A549 (cell line): Measurements from ENCODE around the gene PODXL2. TPM values are rescaled to one million over a fixed set of nuclear protein-coding genes. Genes with fewer than 3 reads are reported as not detected.

ENCODE experiments used
- ATAC-seq, 2 experiments: fragments of 200-7000 bp in 1 of 2; fragments of >200 bp in 1 of 2; cut with Nextera tagmentation in 1 of 2; cut with Tn5 transposase in 1 of 2; 3 replicates each; pipeline versions ENCODE4 v1.8.0 to v1.9.1; 2018 to 2020; ENCODE audit warnings: mild to moderate bottlenecking in 1 of 2, moderate library complexity in 1 of 2
- CTCF ChIA-PET: fragments of 300-600 bp; sonication (Branson Sonifier 250); formaldehyde crosslinking; extraction: SDS; loops from one replicate; lab custom pipeline; 2021; ENCODE audit warnings: antibody characterized with exemption, inconsistent platforms; lab: Yijun Ruan, JAX
- POLR2A ChIA-PET: fragments of 350-600 bp; formaldehyde crosslinking; extraction: SDS; loops from one replicate; lab custom pipeline; 2021; ENCODE audit warnings: antibody characterized with exemption, inconsistent platforms; lab: Yijun Ruan, JAX
- DNase-seq, 2 experiments: peaks; one replicate each; pipeline versions ENCODE4 v3.0.0 to v3.0.0-alpha.2; 2011 to 2016; ENCODE audit warnings: low read depth in 1 of 2, low spot score in 1 of 2
- FAIRE-seq: peaks from 2 replicates; lab custom pipeline; 2011; peaks lifted over from hg19 to GRCh38; lab: Jason Lieb, UNC
- H3K27ac ChIP-seq, 2 experiments: fragments of >200 bp; sonication (Bioruptor Twin); formaldehyde crosslinking; 3 replicates each; pipeline ENCODE4 v1.5.1; 2016 to 2017
- H3K4me1 ChIP-seq: fragments of >200 bp; sonication (Bioruptor Twin); formaldehyde crosslinking; 3 replicates; pipeline ENCODE4 v1.6.1; 2016
- H3K4me2 ChIP-seq: fragments of >200 bp; sonication (Bioruptor Twin); formaldehyde crosslinking; 3 replicates; pipeline ENCODE4 v1.6.1; 2016
- H3K4me3 ChIP-seq: fragments of >200 bp; sonication (Bioruptor Twin); formaldehyde crosslinking; 3 replicates; pipeline ENCODE4 v1.5.1; 2016
- H3K9me3 ChIP-seq: fragments of >200 bp; sonication (Bioruptor Twin); formaldehyde crosslinking; 3 replicates; pipeline ENCODE4 v1.6.1; 2016
- CHD2 ChIP-seq: fragments of 150-350 bp; IDR thresholded peaks from 2 replicates; pipeline ENCODE4 v1.6.1; 2014; ENCODE audit warnings: low read length; ENCODE audit not compliant: partially characterized antibody
- EHF ChIP-seq: fragments of 250-450 bp; sonication (Bioruptor Pico); IDR thresholded peaks from 2 replicates; pipeline ENCODE4 v1.5.0; 2020; ENCODE audit warnings: mild to moderate bottlenecking
- EHMT2 ChIP-seq: fragments of 200-600 bp; sonication (generic); IDR thresholded peaks from 2 replicates; pipeline ENCODE4 v1.6.1; 2016; ENCODE audit warnings: antibody characterized with exemption, low read depth, mild to moderate bottlenecking, moderate library complexity
- EP300 ChIP-seq, 2 experiments: fragments of >200 bp; sonication (Bioruptor Twin); formaldehyde crosslinking; IDR thresholded peaks; 2 replicates in 1 of 2; 3 replicates in 1 of 2; pipeline ENCODE4 v1.6.1; 2016 to 2017
- ESRRA ChIP-seq: fragments of 150-350 bp; IDR thresholded peaks from 2 replicates; pipeline ENCODE4 v1.6.1; 2014; ENCODE audit warnings: mild to moderate bottlenecking, low read length, borderline replicate concordance
- FOSB ChIP-seq: fragments of 250-450 bp; sonication (Bioruptor Pico); IDR thresholded peaks from 2 replicates; pipeline ENCODE4 v1.5.0; 2020; ENCODE audit warnings: mild to moderate bottlenecking, moderate library complexity
- FOSL2 ChIP-seq, 2 experiments: fragments of 450-650 bp in 1 of 2; fragments of >200 bp in 1 of 2; sonication (Bioruptor Twin) in 1 of 2; formaldehyde crosslinking; IDR thresholded peaks; 2 replicates each; pipeline versions ENCODE4 v1.5.0 to v1.6.1; 2016 to 2020; ENCODE audit warnings: mild to moderate bottlenecking in 1 of 2, moderate library complexity in 1 of 2
- GATA3 ChIP-seq: IDR thresholded peaks from 2 replicates; pipeline ENCODE4 v1.6.1; 2012; ENCODE audit warnings: borderline replicate concordance
- HOXA7 ChIP-seq: fragments of 250-450 bp; sonication (Bioruptor Pico); IDR thresholded peaks from 2 replicates; pipeline ENCODE4 v1.5.0; 2020; ENCODE audit warnings: mild to moderate bottlenecking, moderate library complexity
- HOXB13 ChIP-seq: fragments of 250-450 bp; sonication (Bioruptor Pico); IDR thresholded peaks from 2 replicates; pipeline ENCODE4 v1.5.0; 2020; ENCODE audit warnings: low read depth, mild to moderate bottlenecking, moderate library complexity
- JUN ChIP-seq, 2 experiments: fragments of >200 bp; sonication (Bioruptor Twin); formaldehyde crosslinking; IDR thresholded peaks; 2 replicates in 1 of 2; 3 replicates in 1 of 2; pipeline ENCODE4 v1.6.1; 2016 to 2017
- MAZ ChIP-seq: fragments of 150-350 bp; IDR thresholded peaks from 2 replicates; pipeline ENCODE4 v1.6.1; 2014; ENCODE audit warnings: antibody characterized with exemption, low read depth, low read length, borderline replicate concordance
- MYC ChIP-seq: IDR thresholded peaks from 2 replicates; pipeline ENCODE4 v1.6.1; 2012; ENCODE audit warnings: mild to moderate bottlenecking, inconsistent platforms, low read length, improper control_type of control experiment, borderline replicate concordance
- NFE2L2 ChIP-seq: fragments of 150-350 bp; conservative IDR thresholded peaks from 2 replicates; pipeline ENCODE4 v1.6.1; 2014; ENCODE audit warnings: low read length
- NPAS2 ChIP-seq: fragments of 250-450 bp; sonication (Bioruptor Pico); IDR thresholded peaks from 2 replicates; pipeline ENCODE4 v1.8.0; 2022; ENCODE audit warnings: mild to moderate bottlenecking, moderate library complexity, borderline replicate concordance
- PHF8 ChIP-seq: fragments of 200-600 bp; sonication (generic); IDR thresholded peaks from 2 replicates; pipeline ENCODE4 v1.6.1; 2016; ENCODE audit warnings: low read depth, mild to moderate bottlenecking, antibody characterized with exemption, moderate library complexity, borderline replicate concordance
- RARB ChIP-seq: fragments of 250-450 bp; sonication (Bioruptor Pico); IDR thresholded peaks from 2 replicates; pipeline ENCODE4 v1.8.0; 2021; ENCODE audit warnings: mild to moderate bottlenecking, moderate library complexity
- RFX5 ChIP-seq: fragments of 450-650 bp; IDR thresholded peaks from 2 replicates; pipeline ENCODE4 v1.7.1; 2014; ENCODE audit warnings: antibody characterized with exemption, mild to moderate bottlenecking, moderate library complexity
- SREBF2 ChIP-seq: fragments of 450-650 bp; IDR thresholded peaks from 2 replicates; pipeline ENCODE4 v1.6.1; 2014; ENCODE audit warnings: mild to moderate bottlenecking, moderate library complexity
- TFCP2L1 ChIP-seq: fragments of 250-450 bp; sonication (Bioruptor Pico); IDR thresholded peaks from 2 replicates; pipeline ENCODE4 v1.5.0; 2021; ENCODE audit warnings: mild to moderate bottlenecking
- TP53 ChIP-seq: fragments of 250-450 bp; sonication (Bioruptor Pico); IDR thresholded peaks from 2 replicates; pipeline ENCODE4 v1.5.0; 2021; ENCODE audit warnings: mild to moderate bottlenecking, moderate library complexity
- ZC3H11A ChIP-seq: fragments of 450-650 bp; IDR thresholded peaks from 2 replicates; pipeline ENCODE4 v1.6.1; 2014; ENCODE audit warnings: antibody characterized with exemption, mild to moderate bottlenecking
- ZFP36 ChIP-seq: fragments of 450-650 bp; IDR thresholded peaks from 2 replicates; pipeline ENCODE4 v1.6.1; 2014; ENCODE audit warnings: borderline replicate concordance; ENCODE audit not compliant: partially characterized antibody
- ZSCAN20 ChIP-seq: fragments of 250-450 bp; sonication (Bioruptor Pico); IDR thresholded peaks from 2 replicates; pipeline ENCODE4 v1.8.0; 2022; ENCODE audit warnings: mild to moderate bottlenecking, moderate library complexity
- WGBS: methylation state at CpG from one replicate; pipeline ENCODE4 v1.1.6; 2017; ENCODE audit errors: missing lambda C conversion rate; 5-methylcytosine and 5-hydroxymethylcytosine counted together
- polyA plus RNA-seq, 4 experiments: library from polyadenylated mRNA; depleted of rRNA in 3 of 4; stranded (reverse); fragments of >200 nt; fragmentation: RNase III in 1 of 4; extraction: RNeasy Plus Mini Kit Qiagen cat#74134 plus additional on column Dnase treatment in 1 of 4; gene quantifications; 2 replicates in 3 of 4; 3 replicates in 1 of 4; pipeline ENCODE4 v1.2.3, GENCODE V29; 2011 to 2017
- TF ChIP-seq, protein P1 (sequence below): fragments of >200 bp; sonication (Bioruptor Twin); formaldehyde crosslinking; IDR thresholded peaks from 2 replicates; pipeline ENCODE4 v1.6.1; 2016
- TF ChIP-seq, protein P2 (sequence below): fragments of 200-600 bp; sonication (generic); IDR thresholded peaks from 2 replicates; pipeline ENCODE4 v1.6.1; 2016; ENCODE audit warnings: antibody characterized with exemption, mild to moderate bottlenecking, moderate library complexity
- TF ChIP-seq, protein P3 (sequence below): fragments of >200 bp; sonication (Bioruptor Twin); formaldehyde crosslinking; IDR thresholded peaks from 3 replicates; pipeline ENCODE4 v1.5.1; 2016
- TF ChIP-seq, protein P4 (sequence below): fragments of >200 bp; sonication (Bioruptor Twin); formaldehyde crosslinking; IDR thresholded peaks from 3 replicates; pipeline ENCODE4 v1.6.1; 2016
- TF ChIP-seq, protein P5 (sequence below): fragments of 250-450 bp; sonication (Bioruptor Pico); IDR thresholded peaks from 2 replicates; pipeline ENCODE4 v1.5.0; 2020; ENCODE audit warnings: low read depth, mild to moderate bottlenecking, moderate library complexity
- TF ChIP-seq, protein P6 (sequence below): fragments of 450-650 bp; IDR thresholded peaks from 2 replicates; pipeline ENCODE4 v1.6.1; 2014; ENCODE audit warnings: antibody characterized with exemption

The PODXL2 gene
- polyA plus RNA-seq, 2 of the 4 experiments (the other 2 are of a cell fraction) = 4.2 to 5.5 TPM

DNA sequence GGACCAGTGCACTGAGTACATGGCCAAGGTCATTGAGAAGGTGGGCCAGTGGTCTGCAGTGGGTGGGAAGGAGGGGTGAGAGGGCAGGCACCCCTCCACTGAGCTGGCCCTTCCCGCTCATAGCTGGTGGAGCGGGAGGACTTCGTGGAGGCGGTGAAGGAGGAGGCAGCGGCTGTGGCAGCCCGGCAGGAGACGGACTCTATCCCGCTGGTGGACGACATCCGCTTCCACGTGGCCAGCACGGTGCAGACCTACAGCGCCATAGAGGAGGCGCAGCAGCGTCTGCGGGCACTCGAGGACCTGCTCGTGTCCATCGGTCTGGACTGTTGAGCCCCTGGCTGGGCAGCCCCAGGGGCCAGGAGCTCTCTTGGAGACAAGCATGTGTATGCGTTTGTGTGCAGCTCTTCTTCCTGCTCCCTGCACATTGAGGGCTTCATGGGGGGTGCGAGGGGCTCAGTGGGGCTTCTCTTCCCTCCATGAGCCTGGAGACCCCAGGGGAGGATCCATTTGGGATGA lies 51.2 kb downstream of the PODXL2 start:
- 94% methylated on average over 19 of the region's 21 CpGs for WGBS
- ChIA-PET CTCF (interaction anchor here (0.7 to 7.5 kb wide), 8 partner anchors 10 to 291 kb away, joined by 3 to 45 read pairs (median 7); no protein-coding TSS in a partner anchor), POLR2A (no interaction called here)
- H3K9me3 ChIP-seq = no peaks in the 10 kb centered on the region
- no peak for FAIRE-seq
- no peak overlapping the region for H3K4me3 ChIP-seq
- no peak for DNase-seq
- no peak for ATAC-seq
- H3K4me2 ChIP-seq = no peak overlapping the region
- H3K4me1 ChIP-seq = no peaks in the 10 kb centered on the region
- TF ChIP-seq CHD2 = no peak
- TF ChIP-seq TP53 (CRISPR knock-in tag) = no peak
- TF ChIP-seq FOSB (CRISPR knock-in tag) = no peak
- TF ChIP-seq RFX5 = no peak
- TF ChIP-seq ZFP36 = no peak
- TF ChIP-seq, protein P1, sequence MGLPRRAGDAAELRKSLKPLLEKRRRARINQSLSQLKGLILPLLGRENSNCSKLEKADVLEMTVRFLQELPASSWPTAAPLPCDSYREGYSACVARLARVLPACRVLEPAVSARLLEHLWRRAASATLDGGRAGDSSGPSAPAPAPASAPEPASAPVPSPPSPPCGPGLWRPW = no peak
- no peak for TF ChIP-seq FOSL2 (IDR thresholded peaks at IDR 0.05)
- no peak for TF ChIP-seq FOSL2 (CRISPR knock-in tag; IDR thresholded peaks at IDR 0.05)
- TF ChIP-seq MAZ = no peak
- TF ChIP-seq ESRRA = no peak
- TF ChIP-seq SREBF2 = no peak
- TF ChIP-seq HOXA7 (CRISPR knock-in tag) = no peak
- TF ChIP-seq JUN (IDR thresholded peaks at IDR 0.05) = no peak
- TF ChIP-seq HOXB13 (CRISPR knock-in tag) = no peak
- no peak for TF ChIP-seq GATA3
- no peak for TF ChIP-seq NPAS2 (CRISPR knock-in tag)
- TF ChIP-seq, protein P2, sequence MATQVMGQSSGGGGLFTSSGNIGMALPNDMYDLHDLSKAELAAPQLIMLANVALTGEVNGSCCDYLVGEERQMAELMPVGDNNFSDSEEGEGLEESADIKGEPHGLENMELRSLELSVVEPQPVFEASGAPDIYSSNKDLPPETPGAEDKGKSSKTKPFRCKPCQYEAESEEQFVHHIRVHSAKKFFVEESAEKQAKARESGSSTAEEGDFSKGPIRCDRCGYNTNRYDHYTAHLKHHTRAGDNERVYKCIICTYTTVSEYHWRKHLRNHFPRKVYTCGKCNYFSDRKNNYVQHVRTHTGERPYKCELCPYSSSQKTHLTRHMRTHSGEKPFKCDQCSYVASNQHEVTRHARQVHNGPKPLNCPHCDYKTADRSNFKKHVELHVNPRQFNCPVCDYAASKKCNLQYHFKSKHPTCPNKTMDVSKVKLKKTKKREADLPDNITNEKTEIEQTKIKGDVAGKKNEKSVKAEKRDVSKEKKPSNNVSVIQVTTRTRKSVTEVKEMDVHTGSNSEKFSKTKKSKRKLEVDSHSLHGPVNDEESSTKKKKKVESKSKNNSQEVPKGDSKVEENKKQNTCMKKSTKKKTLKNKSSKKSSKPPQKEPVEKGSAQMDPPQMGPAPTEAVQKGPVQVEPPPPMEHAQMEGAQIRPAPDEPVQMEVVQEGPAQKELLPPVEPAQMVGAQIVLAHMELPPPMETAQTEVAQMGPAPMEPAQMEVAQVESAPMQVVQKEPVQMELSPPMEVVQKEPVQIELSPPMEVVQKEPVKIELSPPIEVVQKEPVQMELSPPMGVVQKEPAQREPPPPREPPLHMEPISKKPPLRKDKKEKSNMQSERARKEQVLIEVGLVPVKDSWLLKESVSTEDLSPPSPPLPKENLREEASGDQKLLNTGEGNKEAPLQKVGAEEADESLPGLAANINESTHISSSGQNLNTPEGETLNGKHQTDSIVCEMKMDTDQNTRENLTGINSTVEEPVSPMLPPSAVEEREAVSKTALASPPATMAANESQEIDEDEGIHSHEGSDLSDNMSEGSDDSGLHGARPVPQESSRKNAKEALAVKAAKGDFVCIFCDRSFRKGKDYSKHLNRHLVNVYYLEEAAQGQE = no peak
- TF ChIP-seq, protein P3, sequence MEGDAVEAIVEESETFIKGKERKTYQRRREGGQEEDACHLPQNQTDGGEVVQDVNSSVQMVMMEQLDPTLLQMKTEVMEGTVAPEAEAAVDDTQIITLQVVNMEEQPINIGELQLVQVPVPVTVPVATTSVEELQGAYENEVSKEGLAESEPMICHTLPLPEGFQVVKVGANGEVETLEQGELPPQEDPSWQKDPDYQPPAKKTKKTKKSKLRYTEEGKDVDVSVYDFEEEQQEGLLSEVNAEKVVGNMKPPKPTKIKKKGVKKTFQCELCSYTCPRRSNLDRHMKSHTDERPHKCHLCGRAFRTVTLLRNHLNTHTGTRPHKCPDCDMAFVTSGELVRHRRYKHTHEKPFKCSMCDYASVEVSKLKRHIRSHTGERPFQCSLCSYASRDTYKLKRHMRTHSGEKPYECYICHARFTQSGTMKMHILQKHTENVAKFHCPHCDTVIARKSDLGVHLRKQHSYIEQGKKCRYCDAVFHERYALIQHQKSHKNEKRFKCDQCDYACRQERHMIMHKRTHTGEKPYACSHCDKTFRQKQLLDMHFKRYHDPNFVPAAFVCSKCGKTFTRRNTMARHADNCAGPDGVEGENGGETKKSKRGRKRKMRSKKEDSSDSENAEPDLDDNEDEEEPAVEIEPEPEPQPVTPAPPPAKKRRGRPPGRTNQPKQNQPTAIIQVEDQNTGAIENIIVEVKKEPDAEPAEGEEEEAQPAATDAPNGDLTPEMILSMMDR = no peak
- TF ChIP-seq RARB = no peak
- TF ChIP-seq TFCP2L1 (CRISPR knock-in tag) = no peak
- no peak for TF ChIP-seq NFE2L2
- H3K27ac ChIP-seq = no peak overlapping the region

DNA sequence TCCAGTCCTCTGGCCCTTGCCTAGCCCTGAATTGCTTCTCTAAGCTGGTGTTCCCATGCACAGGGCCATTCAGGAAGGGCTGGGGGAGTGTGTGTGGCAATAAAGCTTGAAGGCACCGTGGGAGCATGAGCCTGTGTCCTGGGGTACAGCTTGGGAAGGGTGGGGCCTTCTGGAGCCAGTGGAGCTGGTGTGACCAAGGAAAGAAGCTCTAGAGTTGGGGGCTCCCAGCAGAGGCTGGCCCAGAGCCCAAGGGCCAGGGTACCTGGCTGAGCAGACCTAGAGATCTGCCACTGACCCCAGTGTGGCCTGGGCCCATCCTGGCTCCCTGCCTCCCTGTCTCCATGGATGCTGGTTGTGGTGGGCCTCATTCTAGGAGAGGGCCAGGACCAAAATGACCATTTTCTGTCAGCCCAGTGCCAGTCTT lies 51.8 kb downstream of the PODXL2 start:
- ChIA-PET CTCF (interaction anchor here (1.5 to 7.5 kb wide), 6 partner anchors 9 to 290 kb away, joined by 5 to 45 read pairs (median 10); no protein-coding TSS in a partner anchor), POLR2A (no interaction called here)
- WGBS = no CpG with 5 or more reads among the region's 1 CpG
- no peaks in the 10 kb centered on the region for H3K4me1 ChIP-seq
- no peak overlapping the region for H3K4me2 ChIP-seq
- no peaks in the 10 kb centered on the region for H3K9me3 ChIP-seq
- ATAC-seq = no peak
- no peak for FAIRE-seq
- no peak for TF ChIP-seq FOSL2 (IDR thresholded peaks at IDR 0.05)
- no peak for TF ChIP-seq FOSL2 (CRISPR knock-in tag; IDR thresholded peaks at IDR 0.05)
- TF ChIP-seq, protein P4, sequence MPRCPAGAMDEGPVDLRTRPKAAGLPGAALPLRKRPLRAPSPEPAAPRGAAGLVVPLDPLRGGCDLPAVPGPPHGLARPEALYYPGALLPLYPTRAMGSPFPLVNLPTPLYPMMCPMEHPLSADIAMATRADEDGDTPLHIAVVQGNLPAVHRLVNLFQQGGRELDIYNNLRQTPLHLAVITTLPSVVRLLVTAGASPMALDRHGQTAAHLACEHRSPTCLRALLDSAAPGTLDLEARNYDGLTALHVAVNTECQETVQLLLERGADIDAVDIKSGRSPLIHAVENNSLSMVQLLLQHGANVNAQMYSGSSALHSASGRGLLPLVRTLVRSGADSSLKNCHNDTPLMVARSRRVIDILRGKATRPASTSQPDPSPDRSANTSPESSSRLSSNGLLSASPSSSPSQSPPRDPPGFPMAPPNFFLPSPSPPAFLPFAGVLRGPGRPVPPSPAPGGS = no peak
- TF ChIP-seq ZSCAN20 (CRISPR knock-in tag) = no peak
- TF ChIP-seq EHMT2 = no peak
- TF ChIP-seq CHD2 = no peak
- TF ChIP-seq EP300 (IDR thresholded peaks at IDR 0.05) = no peak
- TF ChIP-seq MYC = no peak
- no peak for TF ChIP-seq ZC3H11A
- TF ChIP-seq, protein P5, sequence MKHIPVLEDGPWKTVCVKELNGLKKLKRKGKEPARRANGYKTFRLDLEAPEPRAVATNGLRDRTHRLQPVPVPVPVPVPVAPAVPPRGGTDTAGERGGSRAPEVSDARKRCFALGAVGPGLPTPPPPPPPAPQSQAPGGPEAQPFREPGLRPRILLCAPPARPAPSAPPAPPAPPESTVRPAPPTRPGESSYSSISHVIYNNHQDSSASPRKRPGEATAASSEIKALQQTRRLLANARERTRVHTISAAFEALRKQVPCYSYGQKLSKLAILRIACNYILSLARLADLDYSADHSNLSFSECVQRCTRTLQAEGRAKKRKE (CRISPR knock-in tag) = no peak
- TF ChIP-seq, protein P6, sequence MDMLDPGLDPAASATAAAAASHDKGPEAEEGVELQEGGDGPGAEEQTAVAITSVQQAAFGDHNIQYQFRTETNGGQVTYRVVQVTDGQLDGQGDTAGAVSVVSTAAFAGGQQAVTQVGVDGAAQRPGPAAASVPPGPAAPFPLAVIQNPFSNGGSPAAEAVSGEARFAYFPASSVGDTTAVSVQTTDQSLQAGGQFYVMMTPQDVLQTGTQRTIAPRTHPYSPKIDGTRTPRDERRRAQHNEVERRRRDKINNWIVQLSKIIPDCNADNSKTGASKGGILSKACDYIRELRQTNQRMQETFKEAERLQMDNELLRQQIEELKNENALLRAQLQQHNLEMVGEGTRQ = no peak
- TF ChIP-seq JUN (IDR thresholded peaks at IDR 0.05) = no peak
- no peak for TF ChIP-seq SREBF2
- no peak for TF ChIP-seq PHF8
- no peak for TF ChIP-seq EHF (CRISPR knock-in tag)
- H3K4me3 ChIP-seq = no peak overlapping the region
- no peak overlapping the region for H3K27ac ChIP-seq
- no peak for DNase-seq
